ENCODE measurements around the gene KSR2.

The KSR2 gene

GRCh38 chr12:117485984-117486839 is 482.6 kb downstream of the KSR2 start:
- peak overlapping the region; percentile 50; the same call in 1 of the 2 replicates for H3K27ac ChIP-seq
- no peak for TF ChIP-seq CTCF (conservative IDR thresholded peaks at IDR 0.05)

- no peak for TF ChIP-seq CTCF (conservative IDR thresholded peaks at IDR 0.05)
- no peak overlapping the region for H3K27ac ChIP-seq
Measured at GRCh38 chr12:117484901-117485300, 483.9 kb downstream of the KSR2 start.

GRCh38 chr12:117483501-117483900 is 485.3 kb downstream of the KSR2 start:
- H3K27ac ChIP-seq, result no peak overlapping the region
- TF ChIP-seq CTCF (conservative IDR thresholded peaks at IDR 0.05), result no peak

- no peak overlapping the region for H3K27ac ChIP-seq
- TF ChIP-seq CTCF (conservative IDR thresholded peaks at IDR 0.05), result no peak
Measured at GRCh38 chr12:117481470-117481869, 487.3 kb downstream of the KSR2 start.

- no peak for TF ChIP-seq CTCF (conservative IDR thresholded peaks at IDR 0.05)
Measured at GRCh38 chr12:117476341-117476740, 492.4 kb downstream of the KSR2 start.

GRCh38 chr12:117473856-117474255 is 494.9 kb downstream of the KSR2 start:
- no peak for TF ChIP-seq CTCF (conservative IDR thresholded peaks at IDR 0.05)
- H3K27ac ChIP-seq, result no peak overlapping the region

More at GRCh38 chr12:117476341-117476740, 492.4 kb downstream of the KSR2 start:
- no peak overlapping the region for H3K27ac ChIP-seq

GRCh38 chr12:117472983-117473382 is 495.8 kb downstream of the KSR2 start:
- peak; percentile 64 for TF ChIP-seq CTCF (conservative IDR thresholded peaks at IDR 0.05)
- H3K27ac ChIP-seq, result no peak overlapping the region

All from VCaP (cell line).